Activated T-helper 2 cell treated with anti-CD3 and anti-CD28 coated beads, Interferon-gamma antibody, Interleukin-2, Interleukin-4, amounts not matched to agents 10 μg/mL and 5 μg/mL and 100 μg/mL, durations not matched to agents 14 hours and 24 hours and 36 hours (primary cell): ENCODE results near the gene C10orf67. TPM values are rescaled to one million over a fixed set of nuclear protein-coding genes. Genes with fewer than 3 reads are reported as not detected.

ENCODE experiments used
- DNase-seq: peaks from one replicate; pipeline ENCODE4 v3.0.0; 2021; ENCODE audit warnings: low spot score
- H3K27ac Mint-ChIP-seq: one replicate; pipeline ENCODE4 v1.8.0; 2021; ENCODE audit warnings: mixed read lengths
- H3K27me3 Mint-ChIP-seq: one replicate; pipeline ENCODE4 v1.8.0; 2021; ENCODE audit warnings: low read depth, mixed read lengths
- H3K36me3 Mint-ChIP-seq: one replicate; pipeline ENCODE4 v1.8.0; 2021; ENCODE audit warnings: low read depth, mixed read lengths
- H3K4me1 Mint-ChIP-seq: one replicate; pipeline ENCODE4 v1.8.0; 2021; ENCODE audit warnings: low read depth, mixed read lengths
- H3K4me3 Mint-ChIP-seq: one replicate; pipeline ENCODE4 v1.8.0; 2021; ENCODE audit warnings: low read depth, mild to moderate bottlenecking, moderate library complexity, mixed read lengths
- H3K9me3 Mint-ChIP-seq: one replicate; pipeline ENCODE4 v1.8.0; 2021; ENCODE audit warnings: mixed read lengths
- intact Hi-C: fragments of 100-400 bp; cut with micrococcal nuclease; formaldehyde crosslinking; loops from one replicate; pipeline ENCODE4 v1.15.1; 2023
- total RNA-seq: library from RNA; stranded (reverse); gene quantifications from 2 replicates; pipeline ENCODE4 v1.2.3, GENCODE V29; 2022

C10orf67 gene
- total RNA-seq, 1 donor from 2014 or later = not detected

DNA sequence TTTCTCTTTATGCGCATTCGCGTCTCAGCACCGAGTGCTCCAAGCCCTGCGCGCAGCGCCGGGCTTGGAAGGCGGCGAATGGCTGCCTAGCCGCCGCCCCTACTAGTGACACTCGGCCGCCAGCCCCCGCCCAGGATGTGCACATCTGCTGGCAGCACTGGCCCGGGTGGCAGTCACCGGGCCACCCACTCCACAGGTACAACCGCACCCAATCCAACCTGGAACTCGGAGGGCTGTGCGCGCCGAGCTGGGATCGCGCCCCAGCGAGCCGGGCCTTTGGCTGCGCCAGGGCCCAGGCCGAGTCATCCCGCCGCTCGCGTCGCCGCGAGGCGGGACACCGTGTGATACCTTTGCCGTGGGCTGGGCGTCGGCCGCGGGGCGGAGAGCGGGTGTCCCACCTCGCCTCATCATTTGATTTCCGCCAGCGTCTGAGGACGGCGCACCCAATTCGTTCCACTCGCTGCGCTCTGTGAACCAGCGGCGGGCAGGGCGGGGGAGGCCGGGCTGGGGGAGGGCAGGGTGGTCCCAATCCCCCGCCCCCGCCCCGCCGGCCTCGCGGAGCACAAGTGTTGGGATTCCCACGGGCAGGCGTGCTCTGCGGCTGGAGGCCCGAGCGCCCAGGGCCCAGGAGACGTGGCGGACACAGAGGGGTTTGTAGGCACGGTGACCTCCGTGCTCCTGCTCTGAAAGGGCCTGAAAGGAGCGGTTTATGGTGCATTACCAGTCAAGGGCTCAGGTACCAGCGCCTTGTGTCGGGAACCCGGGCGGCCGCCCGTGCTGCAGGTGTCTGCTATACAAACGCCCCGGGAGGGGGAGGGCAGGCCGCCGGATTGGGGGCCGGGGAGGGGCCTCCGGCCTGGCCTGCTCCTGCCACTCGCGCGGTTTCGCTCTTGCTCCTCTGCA is 170.3 kb downstream of the C10orf67 start:
- Mint-ChIP-seq H3K4me3 (no peak overlapping the region), H3K27ac (no peak overlapping the region), H3K36me3 (no peaks in the 10 kb centered on the region)

DNA sequence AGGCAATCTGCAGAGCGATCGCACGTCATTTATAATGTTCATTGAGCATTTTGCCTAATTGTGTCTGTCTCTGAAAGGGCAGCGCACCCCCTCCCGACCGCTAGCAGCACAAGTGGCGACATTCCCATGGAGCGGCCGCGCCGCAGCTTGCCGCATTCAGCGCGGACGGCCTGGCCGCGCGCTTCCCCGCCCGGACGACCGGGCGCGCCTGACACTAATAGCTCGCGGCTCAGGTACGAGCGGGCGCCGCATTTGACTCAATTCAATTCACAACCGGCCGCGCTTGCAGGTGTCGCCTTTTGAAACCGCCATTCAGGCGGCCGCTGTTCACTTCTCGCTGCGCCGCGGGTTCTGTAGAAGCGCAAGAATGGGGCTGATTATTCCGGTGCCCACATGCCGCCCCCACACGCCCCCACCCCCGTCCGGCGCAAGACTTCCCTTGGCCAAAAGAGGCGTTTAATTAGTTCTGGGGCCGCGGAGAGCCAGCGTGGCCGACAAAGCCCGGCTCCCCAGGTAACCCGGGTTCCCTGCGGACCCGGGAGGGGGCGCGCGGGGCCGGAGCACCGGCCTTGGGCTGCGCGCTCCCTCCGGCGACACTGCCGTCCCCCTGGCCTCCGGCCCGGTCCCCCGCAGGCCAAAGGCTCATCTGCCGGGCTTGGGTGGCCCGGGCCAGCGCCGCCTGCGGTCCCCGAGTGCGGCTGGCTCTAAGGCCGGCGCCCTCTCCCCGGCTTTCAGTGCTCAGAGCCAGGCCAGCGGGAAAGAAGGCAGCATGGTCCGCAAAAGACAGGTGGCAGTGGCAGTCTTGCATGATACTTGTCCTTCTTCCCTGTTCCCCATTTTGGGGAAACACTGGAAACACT is 171.2 kb downstream of the C10orf67 start:
- H3K27ac Mint-ChIP-seq = no peak overlapping the region
- DNase-seq = no peak
- no peaks in the 10 kb centered on the region for H3K4me1 Mint-ChIP-seq
- H3K4me3 Mint-ChIP-seq = no peak overlapping the region
- no peaks in the 10 kb centered on the region for H3K9me3 Mint-ChIP-seq
- peaks cover 62% of the 10 kb centered on the region for H3K27me3 Mint-ChIP-seq
- intact Hi-C loops = loop anchor here (2.0 kb wide), 1 partner anchor 21 kb away; no protein-coding TSS in a partner anchor
- no peaks in the 10 kb centered on the region for H3K36me3 Mint-ChIP-seq

More for the DNA sequence above, 170.3 kb downstream of the C10orf67 start:
- intact Hi-C loops = no loop called here
- no peak for DNase-seq
- Mint-ChIP-seq H3K27me3 (peaks cover 61% of the 10 kb centered on the region), H3K4me1 (no peaks in the 10 kb centered on the region), H3K9me3 (no peaks in the 10 kb centered on the region)

DNA sequence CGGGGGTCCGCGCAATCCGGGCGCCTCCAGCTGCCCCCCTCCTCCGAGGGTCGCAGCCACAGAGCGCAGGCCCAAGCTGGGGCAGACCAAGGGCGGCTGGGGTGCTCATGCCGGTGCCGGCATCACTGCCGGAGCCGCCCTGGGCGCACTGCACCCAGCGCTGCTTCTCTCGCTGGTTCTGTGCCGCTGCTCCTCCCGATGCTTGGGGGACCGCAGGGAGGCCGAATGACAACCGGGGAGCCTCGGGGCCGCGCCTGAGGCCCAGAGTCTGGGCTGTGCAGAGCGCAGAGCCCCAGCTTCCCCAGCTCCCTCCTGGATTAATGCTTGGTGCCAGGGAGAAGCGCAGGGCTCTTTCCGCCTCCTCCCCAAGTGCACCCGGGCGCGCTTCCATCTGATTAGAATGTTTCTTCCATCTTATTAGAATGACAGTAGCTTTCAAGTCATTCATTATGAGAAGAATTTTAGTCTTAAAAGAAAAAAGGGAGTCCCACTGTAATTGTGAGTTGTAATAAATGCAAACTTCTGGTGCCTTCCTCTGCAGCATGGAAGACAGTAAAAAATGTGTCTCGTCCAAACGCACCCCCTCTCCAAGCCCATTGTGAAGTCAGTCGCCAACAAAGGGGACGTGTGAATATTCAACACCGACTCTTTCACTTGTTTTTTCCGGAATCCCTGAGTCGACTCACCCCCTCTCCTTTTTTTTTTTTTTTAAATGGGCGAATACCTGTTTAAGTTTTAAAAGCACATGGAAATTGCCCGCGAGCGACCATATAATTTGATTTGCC is 172.0 kb downstream of the C10orf67 start:
- H3K9me3 Mint-ChIP-seq = no peaks in the 10 kb centered on the region
- no peak overlapping the region for H3K27ac Mint-ChIP-seq
- H3K4me3 Mint-ChIP-seq = no peak overlapping the region
- no peaks in the 10 kb centered on the region for H3K4me1 Mint-ChIP-seq
- intact Hi-C loops = loop anchor here (2.0 kb wide), 1 partner anchor 22 kb away; no protein-coding TSS in a partner anchor
- peaks cover 64% of the 10 kb centered on the region for H3K27me3 Mint-ChIP-seq
- no peak for DNase-seq
- no peaks in the 10 kb centered on the region for H3K36me3 Mint-ChIP-seq

DNA sequence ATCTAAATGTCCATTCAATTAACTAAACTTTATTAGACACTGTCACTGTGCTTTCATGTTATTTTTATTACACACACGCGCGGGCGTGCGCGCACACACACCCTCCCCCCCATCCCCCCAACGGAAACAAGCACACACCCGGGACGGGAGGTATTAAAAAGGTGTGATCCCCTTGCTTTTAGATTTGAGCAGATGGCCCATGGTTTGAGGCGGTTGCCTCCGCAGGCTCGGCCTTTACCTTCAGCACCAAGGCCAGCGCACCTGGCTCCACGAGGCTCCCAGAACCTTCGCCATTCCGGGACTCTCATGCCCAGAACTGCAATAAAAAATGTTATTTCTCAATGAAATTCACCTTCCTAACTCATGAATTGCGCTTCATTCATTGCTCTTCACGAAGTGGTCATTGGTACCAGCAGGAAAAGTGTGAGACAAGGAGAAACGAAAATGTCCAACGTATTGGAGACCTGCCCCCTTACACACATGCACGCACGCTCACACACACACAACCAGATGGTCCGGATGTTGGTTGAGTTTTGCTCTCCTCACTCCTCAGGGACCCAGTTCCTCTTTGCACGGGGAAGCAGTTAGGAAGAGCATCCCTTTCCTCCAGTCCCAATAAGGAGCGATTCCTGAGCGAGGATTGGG is 173.2 kb downstream of the C10orf67 start:
- Mint-ChIP-seq H3K4me3 (no peak overlapping the region), H3K27ac (no peak overlapping the region), H3K27me3 (peaks cover 55% of the 10 kb centered on the region), H3K36me3 (no peaks in the 10 kb centered on the region), H3K9me3 (no peaks in the 10 kb centered on the region), H3K4me1 (no peaks in the 10 kb centered on the region)
- intact Hi-C loops = no loop called here
- DNase-seq = no peak

DNA sequence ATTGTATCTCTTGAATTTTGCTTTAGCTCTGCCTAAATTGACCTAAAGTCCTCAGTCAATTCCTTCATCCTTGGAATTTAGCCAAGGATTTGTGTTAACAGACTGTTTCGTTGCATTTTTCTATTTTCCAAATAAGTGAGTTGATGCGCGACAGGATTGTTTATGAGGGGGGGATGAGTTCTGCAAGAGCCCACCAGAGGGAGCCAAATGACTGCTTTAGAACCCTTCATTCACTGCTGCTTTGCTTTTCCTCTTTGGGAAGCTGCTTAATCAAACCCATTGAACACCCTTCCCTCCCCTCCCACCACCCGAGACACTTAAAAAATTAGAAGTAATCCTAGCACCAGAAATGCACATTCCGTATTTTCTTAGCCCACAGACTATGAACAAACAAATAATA is 186.2 kb downstream of the C10orf67 start:
- H3K4me1 Mint-ChIP-seq = peaks cover 10% of the 10 kb centered on the region
- DNase-seq = no peak
- H3K27me3 Mint-ChIP-seq = peaks cover 7% of the 10 kb centered on the region
- H3K27ac Mint-ChIP-seq = no peak overlapping the region
- no peaks in the 10 kb centered on the region for H3K9me3 Mint-ChIP-seq
- no peaks in the 10 kb centered on the region for H3K36me3 Mint-ChIP-seq
- intact Hi-C loops = loop anchor here (1.0 to 5.0 kb wide), 2 partner anchors 135 to 544 kb away; no protein-coding TSS in a partner anchor
- H3K4me3 Mint-ChIP-seq = no peak overlapping the region

DNA sequence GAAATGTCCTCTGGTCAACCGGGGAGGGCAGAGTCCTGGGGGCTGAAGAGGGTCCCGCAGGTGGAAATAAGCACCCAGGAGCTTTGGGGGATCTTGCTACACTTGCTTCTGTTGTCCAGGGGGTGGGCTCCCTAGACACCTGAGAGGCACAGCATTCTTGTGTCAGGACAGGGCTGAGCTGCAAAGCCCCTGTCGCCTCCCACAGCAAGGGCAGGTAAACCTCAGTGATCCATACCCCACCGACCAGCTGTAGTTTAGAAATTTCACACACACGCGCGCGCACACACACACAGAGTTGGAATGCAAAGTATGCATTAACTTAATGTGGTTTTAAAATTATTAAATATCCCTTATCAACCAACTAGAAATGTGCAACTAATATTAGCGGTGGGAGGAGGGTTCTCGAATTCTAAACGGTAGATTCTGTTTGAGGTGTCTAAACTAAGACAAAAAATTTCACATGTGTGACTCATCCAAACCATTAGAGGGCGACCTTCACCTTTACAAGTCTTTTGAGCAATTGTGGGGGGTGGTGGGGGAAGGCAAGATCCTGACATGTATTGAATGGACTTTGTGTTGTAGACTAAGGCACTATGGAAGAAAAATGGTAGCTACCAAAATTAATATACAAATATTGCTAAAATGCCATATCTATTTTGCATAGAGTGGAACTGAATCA is 186.8 kb downstream of the C10orf67 start:
- no peak for DNase-seq
- no peaks in the 10 kb centered on the region for H3K9me3 Mint-ChIP-seq
- H3K4me1 Mint-ChIP-seq = peaks cover 10% of the 10 kb centered on the region
- H3K27ac Mint-ChIP-seq = no peak overlapping the region
- intact Hi-C loops = loop anchor here (1.0 to 5.0 kb wide), 2 partner anchors 135 to 544 kb away; no protein-coding TSS in a partner anchor
- peaks cover 7% of the 10 kb centered on the region for H3K27me3 Mint-ChIP-seq
- no peaks in the 10 kb centered on the region for H3K36me3 Mint-ChIP-seq
- no peak overlapping the region for H3K4me3 Mint-ChIP-seq

DNA sequence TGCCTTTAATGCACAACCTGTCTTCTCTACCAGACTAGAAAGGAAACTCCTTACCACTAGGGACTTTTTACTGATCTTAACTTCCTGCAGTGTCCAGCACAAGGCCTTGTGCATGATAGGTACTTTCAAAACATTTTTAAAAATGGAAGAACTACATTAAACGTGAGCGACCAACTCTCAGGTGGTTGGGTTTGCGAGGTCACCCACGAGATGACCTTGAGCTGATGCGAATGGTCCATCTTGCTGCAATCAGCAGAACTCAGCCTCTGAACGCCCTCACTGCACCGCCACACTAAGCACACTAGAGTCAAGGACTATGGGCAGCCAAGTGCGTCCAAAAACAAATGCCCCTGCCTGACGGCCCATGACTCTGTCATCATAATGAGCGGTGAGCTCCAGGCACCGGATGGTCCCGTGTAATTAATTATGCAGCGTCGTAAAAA is 187.3 kb downstream of the C10orf67 start:
- no peak overlapping the region for H3K27ac Mint-ChIP-seq
- no peak overlapping the region for H3K4me3 Mint-ChIP-seq
- no peak for DNase-seq
- no peaks in the 10 kb centered on the region for H3K9me3 Mint-ChIP-seq
- peaks cover 7% of the 10 kb centered on the region for H3K27me3 Mint-ChIP-seq
- H3K4me1 Mint-ChIP-seq = peaks cover 10% of the 10 kb centered on the region
- intact Hi-C loops = loop anchor here (5.0 kb wide), 1 partner anchor 545 kb away; no protein-coding TSS in a partner anchor
- no peaks in the 10 kb centered on the region for H3K36me3 Mint-ChIP-seq

DNA sequence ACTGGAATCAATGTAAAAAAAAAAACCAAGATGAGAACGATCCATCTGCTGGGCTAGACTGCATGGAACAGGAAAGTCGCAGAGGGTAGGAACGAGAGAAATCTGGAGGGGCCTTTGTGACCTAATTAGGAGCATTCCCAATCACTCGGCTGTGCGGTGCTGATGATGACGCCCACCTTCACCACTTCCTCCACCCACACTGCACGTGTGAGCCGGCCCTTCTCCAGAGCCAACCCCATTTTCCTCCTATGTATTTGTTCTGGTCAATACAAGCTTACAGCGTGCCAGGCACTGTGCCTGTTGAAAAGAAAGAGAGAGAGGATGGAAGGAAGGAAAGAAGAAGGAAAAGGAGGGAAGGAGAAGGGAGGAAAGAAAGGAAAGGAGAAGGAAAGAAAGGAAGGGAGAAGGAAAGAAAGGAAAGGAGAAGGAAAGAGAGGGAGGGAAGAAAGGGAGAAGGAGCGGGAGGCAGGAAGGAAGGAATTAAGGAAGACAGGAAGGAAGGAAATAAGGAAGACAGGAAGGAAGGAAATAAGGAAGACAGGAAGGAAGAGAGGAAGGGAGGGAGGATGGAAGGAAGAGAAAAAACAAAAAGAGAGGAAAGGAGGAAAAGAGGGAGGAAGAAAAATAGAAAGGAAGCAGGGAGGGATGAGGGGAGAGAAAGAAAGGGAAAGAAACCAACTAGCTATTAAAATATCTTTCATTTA is 188.0 kb downstream of the C10orf67 start:
- intact Hi-C loops = loop anchor here (5.0 kb wide), 1 partner anchor 546 kb away; no protein-coding TSS in a partner anchor
- H3K4me1 Mint-ChIP-seq = peaks cover 10% of the 10 kb centered on the region
- H3K27me3 Mint-ChIP-seq = peaks cover 7% of the 10 kb centered on the region
- no peak overlapping the region for H3K27ac Mint-ChIP-seq
- no peak for DNase-seq
- H3K4me3 Mint-ChIP-seq = no peak overlapping the region
- H3K36me3 Mint-ChIP-seq = no peaks in the 10 kb centered on the region
- no peaks in the 10 kb centered on the region for H3K9me3 Mint-ChIP-seq

DNA sequence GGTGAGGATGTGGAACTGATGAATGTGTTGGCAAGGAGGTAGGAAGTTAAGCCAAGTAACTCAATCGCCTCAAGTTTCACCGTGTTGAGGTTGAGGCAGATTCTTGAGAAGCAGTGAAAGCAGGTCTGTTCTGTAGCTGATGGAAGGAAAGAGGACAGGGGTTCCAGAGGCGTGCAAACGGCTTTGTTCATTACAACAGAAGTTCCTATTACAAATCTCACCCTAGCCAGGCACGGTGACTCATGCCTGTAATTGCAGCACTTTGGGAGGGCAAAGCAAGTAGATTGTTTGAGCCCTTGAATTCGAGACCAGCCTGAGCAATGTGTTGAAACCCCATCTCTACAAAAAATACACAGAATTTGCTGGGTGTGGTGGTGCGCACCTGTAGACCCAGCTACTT is 189.4 kb downstream of the C10orf67 start:
- no peaks in the 10 kb centered on the region for H3K36me3 Mint-ChIP-seq
- intact Hi-C loops = loop anchor here (5.0 kb wide), 1 partner anchor 547 kb away; no protein-coding TSS in a partner anchor
- no peak overlapping the region for H3K27ac Mint-ChIP-seq
- DNase-seq = no peak
- H3K9me3 Mint-ChIP-seq = no peaks in the 10 kb centered on the region
- H3K4me1 Mint-ChIP-seq = peaks cover 10% of the 10 kb centered on the region
- no peak overlapping the region for H3K4me3 Mint-ChIP-seq
- H3K27me3 Mint-ChIP-seq = peaks cover 4% of the 10 kb centered on the region
